Measurements from ENCODE around the gene CSRNP3.

Gene CSRNP3

DNA sequence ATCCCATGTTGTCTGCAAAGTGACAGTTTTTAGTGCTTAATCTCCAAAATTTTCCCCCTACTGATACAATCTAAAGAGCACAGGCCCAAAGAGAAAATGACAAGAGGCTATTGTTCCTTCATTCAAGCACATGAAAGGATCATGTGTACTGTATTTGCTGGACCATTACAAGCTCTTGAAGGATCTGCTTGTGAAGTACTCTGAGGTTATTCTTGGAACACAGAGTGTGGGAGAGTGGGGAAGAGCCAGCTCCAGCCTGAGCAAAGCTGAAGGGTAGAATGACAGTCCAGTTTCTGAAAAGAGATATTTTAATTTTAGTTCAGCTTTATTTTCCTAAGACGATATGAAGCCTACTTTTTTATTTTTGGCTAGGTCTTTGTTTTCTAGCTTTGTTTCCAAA, 212.3 kb downstream of the CSRNP3 start:
- no peak for DNase-seq (ENCODE audit: low read depth in 2 of 2)

DNA sequence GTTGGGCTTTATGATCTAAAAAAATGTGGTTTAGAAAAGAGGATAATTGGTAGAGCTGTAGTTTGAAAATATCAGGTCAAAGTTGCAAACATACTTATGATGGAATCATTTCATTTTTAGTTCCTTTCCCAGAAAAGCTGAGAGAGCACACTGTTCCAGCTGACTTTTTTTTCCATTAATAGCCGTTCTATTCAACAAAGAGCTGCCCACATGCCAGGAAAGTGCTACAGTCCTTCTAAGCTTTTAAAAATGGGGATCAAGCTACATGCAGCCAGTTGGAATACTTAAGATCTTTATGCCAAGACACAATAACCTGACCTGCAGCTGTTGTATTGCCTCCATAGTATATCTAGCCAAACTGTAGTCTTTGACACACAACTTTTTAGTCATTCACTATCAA, 213.0 kb downstream of the CSRNP3 start:
- DNase-seq (ENCODE audit: low read depth in 2 of 2): no peak

DNA sequence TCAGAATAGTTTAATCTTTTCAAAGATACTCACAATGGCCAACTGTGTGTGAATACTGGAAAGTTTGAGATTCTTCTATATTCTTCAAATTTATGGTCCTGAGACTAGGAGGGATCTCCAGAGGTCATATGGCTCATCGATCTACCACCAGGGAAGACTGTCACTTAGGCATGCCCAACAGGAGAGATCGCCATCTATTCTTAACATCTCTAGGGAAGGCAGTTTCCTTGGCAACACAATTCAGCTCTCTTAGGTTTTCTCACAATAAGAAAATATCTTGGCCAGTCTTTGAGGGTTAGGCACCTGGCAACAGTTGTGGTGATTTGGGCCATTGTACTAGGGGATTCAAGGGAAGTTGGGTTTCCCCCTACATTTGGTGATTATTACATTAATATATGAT, 217.3 kb downstream of the CSRNP3 start:
- no peak for DNase-seq (ENCODE audit: low read depth in 2 of 2)

DNA sequence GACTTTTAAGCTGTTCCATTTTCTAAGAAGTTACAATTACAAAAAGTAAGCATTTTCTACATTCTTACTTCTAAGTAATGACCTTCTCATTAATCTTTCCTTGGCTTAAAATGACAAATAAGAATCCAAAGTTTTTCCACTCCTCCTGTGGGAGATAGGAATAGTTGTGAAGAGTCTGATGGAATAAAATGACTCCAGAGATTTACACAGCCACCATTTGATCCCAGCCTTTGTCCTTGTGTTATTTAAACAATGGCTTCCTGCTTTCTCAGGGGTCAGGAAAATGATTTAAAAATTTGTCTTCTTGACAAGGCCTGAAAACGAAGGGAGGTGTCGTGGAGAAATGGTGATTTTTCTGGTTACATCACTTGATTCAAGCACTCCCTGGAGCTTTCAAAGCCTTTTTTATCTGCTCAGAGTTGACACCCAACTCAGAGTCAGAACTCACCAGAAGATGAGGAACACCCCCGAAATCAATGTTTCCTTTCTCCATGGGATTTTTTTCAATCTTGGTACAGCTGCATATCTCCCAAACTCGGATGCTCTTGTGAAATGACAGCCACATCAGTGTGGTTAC, 218.0 kb downstream of the CSRNP3 start:
- DNase-seq (ENCODE audit: low read depth in 2 of 2): no peak

DNA sequence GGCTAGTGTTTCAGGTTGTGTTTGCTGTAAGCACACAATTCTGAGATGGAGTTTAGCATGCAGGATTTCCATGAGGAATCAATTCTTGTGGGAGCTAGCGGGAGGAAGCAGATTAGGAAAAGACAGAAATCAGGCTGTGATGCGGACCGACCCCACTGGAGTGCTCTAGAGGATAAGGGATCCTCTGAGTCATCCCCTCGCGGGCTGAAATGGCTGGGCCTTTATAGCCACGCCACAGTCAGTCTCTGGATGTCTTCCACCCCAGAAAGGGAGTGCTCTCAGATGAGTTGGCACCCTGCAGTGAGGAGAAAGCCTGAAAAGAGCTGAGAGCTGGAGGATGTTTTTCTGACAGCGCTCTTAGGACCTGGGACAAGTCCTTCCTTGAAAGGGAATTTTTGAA, 222.1 kb downstream of the CSRNP3 start:
- DNase-seq (ENCODE audit: low read depth in 2 of 2): no peak

DNA sequence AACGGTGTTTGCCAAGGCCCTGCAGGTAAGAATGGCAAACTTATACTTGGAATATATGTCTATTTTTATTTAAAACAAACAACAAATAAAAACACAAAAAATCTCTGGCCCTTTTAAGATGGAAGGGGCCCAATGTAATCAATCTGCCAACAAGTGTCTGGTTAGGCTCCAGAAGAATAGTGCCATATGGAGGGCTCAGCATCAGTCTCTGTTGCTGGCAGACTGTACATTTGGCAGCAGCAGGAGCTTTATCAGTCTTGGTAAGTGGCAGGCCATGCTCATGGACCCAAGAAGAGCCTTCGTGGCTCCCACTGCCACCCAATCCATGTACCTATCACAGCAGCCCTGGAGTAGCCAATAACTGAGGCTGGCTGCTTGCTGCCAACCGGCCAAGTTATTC, 223.4 kb downstream of the CSRNP3 start:
- no peak for DNase-seq (ENCODE audit: low read depth in 2 of 2)

DNA sequence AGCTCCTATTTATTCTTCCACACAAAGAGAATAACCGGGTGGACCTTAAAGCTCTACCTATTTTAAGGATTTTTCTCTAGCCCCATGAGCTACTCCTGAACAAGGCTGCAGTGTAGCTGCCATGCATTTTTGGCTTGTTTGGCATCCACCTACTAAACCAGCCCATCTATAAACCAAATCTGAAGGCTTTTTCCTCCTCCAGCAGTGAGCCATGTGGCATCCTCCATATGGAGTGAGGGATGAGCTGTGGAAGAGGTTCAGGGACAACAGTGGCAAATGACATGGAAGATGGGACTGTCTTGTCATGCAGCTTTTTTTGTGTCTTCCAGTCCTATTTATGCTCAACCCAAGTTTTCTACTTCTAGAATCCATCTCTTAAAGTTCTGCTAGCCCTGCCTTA, 224.3 kb downstream of the CSRNP3 start:
- DNase-seq (ENCODE audit: low read depth in 2 of 2): no peak

DNA sequence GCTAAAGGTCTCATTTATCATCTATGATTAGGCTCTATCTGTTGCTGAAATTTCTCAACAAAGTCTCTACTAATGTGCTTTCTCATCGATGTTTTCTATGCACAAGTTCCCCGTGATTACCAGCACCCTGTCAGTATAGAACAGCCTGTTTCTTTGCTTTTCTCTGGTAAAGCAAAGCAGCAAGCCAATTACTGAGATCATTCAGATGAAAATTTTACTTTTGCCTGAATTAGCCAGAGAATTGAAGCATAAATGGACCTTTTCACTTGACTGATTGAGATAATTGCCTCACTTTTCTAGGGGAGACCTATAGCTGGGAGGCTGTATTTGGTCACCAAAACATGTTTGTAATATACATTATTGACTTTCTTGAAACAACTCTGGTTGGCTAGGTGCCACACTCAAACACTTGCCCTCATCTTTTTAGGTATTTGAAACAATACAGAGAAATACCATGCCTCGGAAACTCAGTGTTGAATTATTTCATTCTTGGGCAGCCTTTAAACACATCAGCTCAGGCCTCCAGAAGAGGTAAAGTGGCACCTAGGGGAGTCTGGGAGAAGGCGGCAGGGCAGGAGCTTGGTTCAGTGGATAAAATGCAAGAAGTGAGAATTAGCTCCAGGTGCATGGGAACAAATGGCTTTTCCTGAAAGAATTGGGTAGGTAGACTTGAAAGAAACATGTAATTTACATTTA, 228.4 kb downstream of the CSRNP3 start:
- DNase-seq (ENCODE audit: low read depth in 2 of 2): no peak

DNA sequence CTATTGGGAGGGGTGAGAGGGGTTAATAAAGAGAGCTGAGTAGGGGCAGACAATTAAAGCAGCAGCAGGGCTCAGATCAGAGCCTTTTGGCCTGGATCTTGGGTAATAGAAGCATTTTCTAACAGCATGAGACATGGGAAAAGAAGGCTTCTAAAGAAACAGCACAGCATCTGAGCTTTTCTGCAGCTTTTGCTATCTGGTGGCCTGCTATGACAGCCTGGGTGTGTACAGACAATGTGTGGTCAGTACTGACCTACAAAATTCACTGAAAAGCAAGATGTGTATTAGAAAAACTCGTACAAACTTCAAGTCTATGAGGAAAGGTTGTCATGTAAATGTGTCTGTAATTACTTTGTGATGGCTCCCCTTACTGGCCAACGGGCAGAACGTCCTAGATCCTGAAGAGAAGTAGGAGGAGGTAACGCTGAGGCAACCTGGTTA, 229.0 kb downstream of the CSRNP3 start:
- DNase-seq (ENCODE audit: low read depth in 2 of 2): no peak

DNA sequence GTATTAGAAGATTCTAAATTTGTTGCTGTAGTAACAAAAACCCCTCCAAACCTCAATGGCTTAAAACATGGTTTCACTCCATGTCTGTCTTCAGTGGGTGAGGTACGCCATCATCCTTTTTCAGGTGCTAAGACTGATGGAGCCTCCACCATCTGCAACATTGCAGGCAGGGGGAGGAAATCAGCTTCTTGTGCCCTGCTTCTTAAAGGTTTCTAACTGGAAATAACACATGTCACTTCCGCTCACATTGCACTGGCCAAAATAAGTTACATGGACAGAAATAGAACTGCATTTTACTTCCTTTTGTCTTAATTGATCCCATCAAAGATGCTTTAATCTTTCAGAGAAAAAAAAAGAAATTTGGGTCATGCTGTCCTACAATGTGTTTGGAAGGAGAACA, 230.4 kb downstream of the CSRNP3 start:
- no peak for DNase-seq (ENCODE audit: low read depth in 2 of 2)

DNA sequence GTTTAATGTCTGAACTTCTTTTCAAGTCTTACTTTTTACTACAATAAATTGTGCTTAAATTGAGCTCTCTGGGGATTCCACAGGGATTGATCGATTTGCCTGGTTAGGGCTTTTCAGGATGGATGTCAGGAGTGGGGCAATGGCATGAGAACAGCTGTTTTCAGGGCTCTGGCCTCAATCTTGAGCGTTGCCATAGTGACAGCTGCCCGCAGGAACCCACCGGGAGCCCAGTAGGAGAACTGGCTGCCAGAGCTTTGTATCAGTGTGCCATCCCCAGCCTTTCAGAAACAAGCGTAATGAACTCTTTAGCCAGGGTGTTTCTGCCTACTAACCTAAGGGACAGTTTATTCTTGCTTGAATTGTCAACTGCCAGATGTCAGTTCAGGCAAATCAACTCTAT, 231.0 kb downstream of the CSRNP3 start:
- no peak for DNase-seq (ENCODE audit: low read depth in 2 of 2)

DNA sequence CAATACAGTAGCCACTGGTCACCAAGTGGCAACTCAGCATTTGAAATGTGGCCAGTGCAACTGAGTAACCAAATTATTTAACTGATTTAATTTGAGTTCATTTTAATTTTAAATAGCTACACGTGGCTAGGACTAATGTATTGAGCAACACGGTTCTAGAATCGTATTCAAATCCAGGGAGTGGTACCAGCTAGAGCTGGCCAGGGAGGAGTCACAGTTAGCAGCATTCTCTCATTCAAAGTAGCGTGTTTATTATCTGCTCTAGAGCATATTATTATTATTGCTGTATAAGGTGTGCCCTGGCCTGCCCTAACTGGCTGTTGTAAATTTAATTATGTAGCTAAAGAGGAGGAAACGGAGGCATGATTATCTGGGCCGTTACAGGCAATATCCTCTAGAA, 231.6 kb downstream of the CSRNP3 start:
- DNase-seq (ENCODE audit: low read depth in 2 of 2): no peak

DNA sequence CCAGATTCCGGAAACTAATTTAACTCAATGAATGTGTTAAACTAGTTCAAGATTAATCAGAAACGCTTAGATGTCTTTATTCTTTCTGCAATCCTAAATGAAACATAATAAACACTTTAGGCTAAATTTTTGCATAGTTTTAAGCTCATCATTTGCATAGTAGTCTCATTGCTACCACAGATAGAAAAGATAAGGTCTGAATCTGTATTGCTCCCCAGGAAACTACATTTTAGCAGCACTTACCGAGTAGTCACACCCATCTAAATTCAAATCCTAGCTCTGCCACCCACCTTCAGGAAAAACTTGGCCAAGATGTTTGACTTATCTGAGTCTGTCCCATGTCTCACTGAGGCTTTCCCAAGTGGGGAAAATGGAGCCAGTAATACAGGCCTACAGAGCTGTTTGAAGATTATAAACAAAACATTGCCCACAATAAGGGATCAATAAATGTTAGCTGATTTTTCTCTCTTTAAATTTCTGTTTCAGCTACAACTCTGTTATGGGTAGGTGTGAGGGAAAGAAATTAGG, 237.5 kb downstream of the CSRNP3 start:
- DNase-seq (ENCODE audit: low read depth in 2 of 2): no peak

DNA sequence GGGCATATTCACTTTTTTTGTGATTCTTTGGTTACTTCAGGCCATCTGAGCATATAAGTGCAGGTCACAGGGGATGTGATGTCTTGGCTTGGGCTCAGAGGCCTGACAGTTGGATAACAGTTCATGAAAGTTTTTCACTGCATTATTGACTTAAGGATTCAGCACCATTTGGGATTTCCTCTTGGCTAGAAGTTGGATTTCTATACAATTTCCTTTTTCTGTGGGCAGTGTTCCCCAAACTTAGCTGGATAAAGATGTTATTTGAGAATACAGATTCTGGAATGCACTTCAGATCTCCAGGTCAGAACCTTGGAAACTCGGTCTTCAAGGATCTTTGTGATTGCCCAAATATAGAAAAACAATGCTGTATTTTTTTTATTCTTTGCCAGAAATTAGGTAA, 246.6 kb downstream of the CSRNP3 start:
- no peak for DNase-seq (ENCODE audit: low read depth in 2 of 2)

DNA sequence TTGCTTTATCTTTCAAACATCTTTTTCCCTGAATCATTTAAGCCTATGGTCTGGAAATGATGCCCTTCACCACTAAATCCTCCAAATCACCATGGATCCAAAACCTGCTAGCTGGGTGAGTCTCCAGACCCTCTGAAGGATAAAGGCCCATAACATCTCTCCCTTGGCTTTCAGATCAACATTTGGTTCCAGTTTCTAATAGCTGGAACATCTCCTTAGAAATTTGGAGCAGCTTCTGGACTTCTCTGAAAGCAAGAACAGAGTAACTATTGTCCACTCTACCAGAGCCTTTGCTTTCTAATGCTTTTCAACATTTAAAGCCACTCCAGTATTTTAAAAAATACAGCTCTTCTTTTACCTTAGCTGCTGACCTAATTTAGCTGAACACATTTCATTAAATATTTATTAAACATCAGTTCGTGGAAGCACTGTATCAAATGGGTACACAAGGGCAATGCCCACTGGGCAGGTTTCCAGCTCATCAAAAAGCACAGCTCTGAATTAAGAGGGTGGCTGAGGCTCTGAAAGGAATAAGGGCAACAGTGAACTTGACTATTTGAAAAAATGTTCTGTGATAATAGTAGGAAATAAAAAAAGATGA, 249.2 kb downstream of the CSRNP3 start:
- no peak for DNase-seq (ENCODE audit: low read depth in 2 of 2)

DNA sequence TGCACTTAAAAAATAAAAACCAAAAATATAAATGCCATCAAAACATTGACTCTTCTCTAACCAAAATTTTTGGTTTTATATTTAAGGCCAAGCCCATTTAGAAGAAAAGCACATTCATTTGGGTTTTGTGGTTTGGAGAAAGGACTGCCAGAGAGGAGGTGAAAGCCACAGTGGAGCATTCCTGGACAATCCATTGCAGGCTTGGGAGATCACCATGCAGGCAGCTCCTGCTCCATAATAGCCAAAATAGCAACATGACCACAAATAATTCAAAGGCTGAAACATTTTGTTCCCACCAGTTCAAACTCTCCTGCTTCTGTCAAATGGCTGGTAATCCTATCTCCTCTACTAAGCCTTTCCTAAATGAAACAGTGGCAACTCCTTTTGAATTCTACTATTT, 251.0 kb downstream of the CSRNP3 start:
- no peak for DNase-seq (ENCODE audit: low read depth in 2 of 2)

DNA sequence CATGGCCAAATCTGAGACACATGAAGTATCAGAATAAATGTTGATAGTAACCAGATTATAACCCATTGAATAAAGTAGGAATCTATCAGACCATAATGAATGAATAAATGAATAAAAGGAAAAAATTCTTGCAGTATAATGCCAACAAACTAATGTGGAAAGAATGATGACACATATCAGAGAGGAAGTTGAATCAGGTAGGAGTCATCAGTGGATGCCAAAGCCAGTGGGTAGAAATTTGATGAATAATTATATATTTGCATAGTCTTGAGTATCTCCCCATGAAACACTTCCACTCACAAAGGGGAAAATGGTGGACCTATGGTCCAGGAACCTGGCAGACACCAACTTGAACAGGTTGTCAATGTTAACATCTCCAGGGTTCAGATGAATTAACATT, 255.9 kb downstream of the CSRNP3 start:
- DNase-seq (ENCODE audit: low read depth in 2 of 2): no peak
